Testis (tissue), 3 donors: ENCODE measurements around the gene TRPM2. TPM values are rescaled to one million over a fixed set of nuclear protein-coding genes. Genes with fewer than 3 reads are reported as not detected.

Experiments
- DNase-seq: peaks from one replicate; pipeline ENCODE4 v3.0.0-alpha.2; 2019
- H3K27ac ChIP-seq, 2 donors: fragments of 200-600 bp; sonication (generic); one replicate each; pipeline ENCODE4 v1.5.1; 2019
- H3K27me3 ChIP-seq: fragments of 200-600 bp; sonication (generic); one replicate; pipeline ENCODE4 v1.5.1; 2019
- H3K36me3 ChIP-seq: fragments of 200-600 bp; sonication (generic); one replicate; pipeline ENCODE4 v1.5.1; 2017; ENCODE audit warnings: low read depth; ENCODE audit errors: missing control alignments
- H3K4me1 ChIP-seq: fragments of 200-600 bp; sonication (generic); one replicate; pipeline ENCODE4 v1.5.1; 2019
- H3K4me3 ChIP-seq, 2 donors: fragments of 200-600 bp; sonication (generic); one replicate each; pipeline ENCODE4 v1.5.1; 2017 to 2019
- H3K9me3 ChIP-seq: fragments of 200-600 bp; sonication (generic); one replicate; pipeline ENCODE4 v1.5.1; 2017
- CTCF ChIP-seq, 3 experiments: fragments of 450-650 bp in 2 of 3; fragments of 200-600 bp in 1 of 3; sonication (generic) in 1 of 3; IDR thresholded peaks; one replicate each; pipeline ENCODE4 v1.5.1; 2016 to 2019; ENCODE audit warnings: antibody characterized with exemption in 3 of 3, mild to moderate bottlenecking in 2 of 3, moderate library complexity in 1 of 3
- POLR2A ChIP-seq: fragments of 450-650 bp; IDR thresholded peaks from one replicate; pipeline ENCODE4 v1.6.1; 2017; ENCODE audit warnings: antibody characterized with exemption, mild to moderate bottlenecking, moderate library complexity
- WGBS, 2 donors: methylation state at CpG; one replicate each; pipeline ENCODE4 v1.1.5; 2018; 5-methylcytosine and 5-hydroxymethylcytosine counted together
- intact Hi-C: fragments of 100-400 bp; cut with DNase I; formaldehyde crosslinking; loops from one replicate; pipeline ENCODE4 v1.15.1; 2023; ENCODE audit warnings: low total_unique reads
- polyA plus RNA-seq: library from polyadenylated mRNA; stranded (reverse); fragments of 350-450 nt; fragmentation: Illumina TruSeq; extraction: RNeasy Lipid Tissue Mini Kit (QIAGEN cat#74804); gene quantifications from one replicate; pipeline ENCODE4 v1.2.3, GENCODE V29; 2014; ENCODE audit warnings: low read depth, low replicate concordance; ENCODE audit not compliant: insufficient read depth
- total RNA-seq, 2 donors: library from RNA; depleted of rRNA; stranded (reverse); fragments of >200 nt; gene quantifications; one replicate each; pipeline ENCODE4 v1.2.3, GENCODE V29; 2016

The TRPM2 gene
- total and polyA plus RNA-seq, 3 donors from 2014 or later, result 3.0 to 4.9 (median 3.9) TPM

- intact Hi-C loops, result no loop called here
- no peaks in the 10 kb centered on the region for H3K36me3 ChIP-seq
- H3K4me1 ChIP-seq, result peaks cover 3% of the 10 kb centered on the region
- TF ChIP-seq CTCF (IDR thresholded peaks at IDR 0.05) (no peak), POLR2A (no peak)
- H3K9me3 ChIP-seq, result no peaks in the 10 kb centered on the region
- WGBS, 2 donors, result 94 to 100% methylated on average over 1 to 13 of the region's 13 CpGs
- H3K4me3 ChIP-seq, result no peak overlapping the region
- H3K27me3 ChIP-seq, result no peaks in the 10 kb centered on the region
- no peak for DNase-seq
- H3K27ac ChIP-seq, result no peak overlapping the region
These were observed 32.6 kb upstream of the TRPM2 start for GRCh38 chr21:44320847-44321246.

GRCh38 chr21:44321846-44322450, 31.5 kb upstream of the TRPM2 start:
- H3K4me1 ChIP-seq, result peaks cover 3% of the 10 kb centered on the region
- H3K4me3 ChIP-seq, result no peak overlapping the region
- no peaks in the 10 kb centered on the region for H3K36me3 ChIP-seq
- WGBS, 2 donors, result 88 to 94% methylated on average over 7 to 21 of the region's 23 CpGs
- intact Hi-C loops, result no loop called here
- no peak for TF ChIP-seq POLR2A
- TF ChIP-seq CTCF (IDR thresholded peaks at IDR 0.05), result no peak
- no peak for DNase-seq
- H3K9me3 ChIP-seq, result no peaks in the 10 kb centered on the region
- no peaks in the 10 kb centered on the region for H3K27me3 ChIP-seq
- no peak overlapping the region for H3K27ac ChIP-seq

- intact Hi-C loops, result no loop called here
- H3K27ac ChIP-seq, result no peak overlapping the region
- H3K4me3 ChIP-seq, result no peak overlapping the region
- no peak for TF ChIP-seq POLR2A
- TF ChIP-seq CTCF (IDR thresholded peaks at IDR 0.05), result no peak
- WGBS, 2 donors, result 93 to 97% methylated on average over 15 to 38 of the region's 38 CpGs
- DNase-seq, result no peak
- no peaks in the 10 kb centered on the region for H3K36me3 ChIP-seq
- peaks cover 3% of the 10 kb centered on the region for H3K4me1 ChIP-seq
- H3K9me3 ChIP-seq, result no peaks in the 10 kb centered on the region
- H3K27me3 ChIP-seq, result no peaks in the 10 kb centered on the region
These were observed 30.6 kb upstream of the TRPM2 start for GRCh38 chr21:44322621-44323325.

- TF ChIP-seq CTCF (IDR thresholded peaks at IDR 0.05) (no peak), POLR2A (no peak)
- Histone ChIP-seq H3K36me3 (no peaks in the 10 kb centered on the region), H3K4me3 (no peak overlapping the region), H3K9me3 (no peaks in the 10 kb centered on the region), H3K4me1 (peaks cover 3% of the 10 kb centered on the region), H3K27ac (no peak overlapping the region), H3K27me3 (no peaks in the 10 kb centered on the region)
- DNase-seq, result no peak
- 85 to 87% methylated on average over 9 to 13 of the region's 20 CpGs for WGBS, 2 donors
- intact Hi-C loops, result no loop called here
These were observed 29.8 kb upstream of the TRPM2 start for GRCh38 chr21:44323591-44323990.
